Measurements from ENCODE around the gene TCTN3.
"Not testable (repeated sequence)": the region's sequence is repeated elsewhere in the genome, so short reads cannot be mapped to it uniquely, and the experiment has no call there.

TCTN3 gene

GRCh38 chr10:95637911-95638310 is 55.8 kb downstream of the TCTN3 start:
- no peak overlapping the region for H3K9ac ChIP-seq
- H2AFZ ChIP-seq = no peak overlapping the region
- no peak for TF ChIP-seq CTCF (IDR thresholded peaks at IDR 0.05)
- H3K4me2 ChIP-seq (ENCODE audit: low read length) = no peak overlapping the region
- H3K27ac ChIP-seq = no peak overlapping the region
- H3K9me3 ChIP-seq (ENCODE audit: control insufficient read depth, low read length) = no peaks in the 10 kb centered on the region
- H3K27me3 ChIP-seq (ENCODE audit: control insufficient read depth, insufficient read depth, low read length) = no peaks in the 10 kb centered on the region
- H3K4me3 ChIP-seq (ENCODE audit: low read depth, low read length) = no peak overlapping the region
- H3K79me2 ChIP-seq = no peaks in the 10 kb centered on the region
- no peaks in the 10 kb centered on the region for H3K4me1 ChIP-seq
- H3K36me3 ChIP-seq (ENCODE audit: control insufficient read depth, insufficient read depth, low read length) = no peaks in the 10 kb centered on the region

- no peak overlapping the region for H3K4me2 ChIP-seq (ENCODE audit: low read length)
- H3K79me2 ChIP-seq = no peaks in the 10 kb centered on the region
- H2AFZ ChIP-seq = no peak overlapping the region
- no peak overlapping the region for H3K27ac ChIP-seq
- H3K36me3 ChIP-seq (ENCODE audit: control insufficient read depth, insufficient read depth, low read length) = no peaks in the 10 kb centered on the region
- no peaks in the 10 kb centered on the region for H3K4me1 ChIP-seq
- no peaks in the 10 kb centered on the region for H3K9me3 ChIP-seq (ENCODE audit: control insufficient read depth, low read length)
- no peak for TF ChIP-seq CTCF (IDR thresholded peaks at IDR 0.05)
- H3K27me3 ChIP-seq (ENCODE audit: control insufficient read depth, insufficient read depth, low read length) = no peaks in the 10 kb centered on the region
- no peak overlapping the region for H3K9ac ChIP-seq
- H3K4me3 ChIP-seq (ENCODE audit: low read depth, low read length) = no peak overlapping the region
Measured at GRCh38 chr10:95637140-95637539, 56.6 kb downstream of the TCTN3 start.

- Histone ChIP-seq H3K79me2 (no peaks in the 10 kb centered on the region), H3K4me1 (no peaks in the 10 kb centered on the region), H3K4me3 (ENCODE audit: low read depth, low read length) (no peak overlapping the region), H3K27me3 (ENCODE audit: control insufficient read depth, insufficient read depth, low read length) (no peaks in the 10 kb centered on the region), H3K36me3 (ENCODE audit: control insufficient read depth, insufficient read depth, low read length) (no peaks in the 10 kb centered on the region), H3K4me2 (ENCODE audit: low read length) (no peak overlapping the region), H3K9ac (no peak overlapping the region), H3K27ac (no peak overlapping the region), H3K9me3 (ENCODE audit: control insufficient read depth, low read length) (no peaks in the 10 kb centered on the region), H2AFZ (no peak overlapping the region)
- no peak for TF ChIP-seq CTCF (IDR thresholded peaks at IDR 0.05)
Measured at GRCh38 chr10:95635319-95635733, 58.4 kb downstream of the TCTN3 start.

GRCh38 chr10:95628786-95629185 is 64.9 kb downstream of the TCTN3 start:
- H3K79me2 ChIP-seq = no peaks in the 10 kb centered on the region
- H3K9ac ChIP-seq = no peak overlapping the region
- TF ChIP-seq CTCF (IDR thresholded peaks at IDR 0.05) = no peak
- H3K4me1 ChIP-seq = peaks cover 2% of the 10 kb centered on the region
- no peak overlapping the region for H3K4me3 ChIP-seq (ENCODE audit: low read depth, low read length)
- H3K9me3 ChIP-seq (ENCODE audit: control insufficient read depth, low read length) = no peaks in the 10 kb centered on the region
- H3K27ac ChIP-seq = no peak overlapping the region
- no peaks in the 10 kb centered on the region for H3K36me3 ChIP-seq (ENCODE audit: control insufficient read depth, insufficient read depth, low read length)
- H3K27me3 ChIP-seq (ENCODE audit: control insufficient read depth, insufficient read depth, low read length) = no peaks in the 10 kb centered on the region
- H3K4me2 ChIP-seq (ENCODE audit: low read length) = no peak overlapping the region
- no peak overlapping the region for H2AFZ ChIP-seq

GRCh38 chr10:95626500-95626899 is 67.2 kb downstream of the TCTN3 start:
- Histone ChIP-seq H3K79me2 (no peaks in the 10 kb centered on the region), H2AFZ (no peak overlapping the region), H3K4me3 (ENCODE audit: low read depth, low read length) (no peak overlapping the region), H3K9ac (no peak overlapping the region), H3K9me3 (ENCODE audit: control insufficient read depth, low read length) (no peaks in the 10 kb centered on the region), H3K27me3 (ENCODE audit: control insufficient read depth, insufficient read depth, low read length) (no peaks in the 10 kb centered on the region), H3K4me2 (ENCODE audit: low read length) (no peak overlapping the region), H3K27ac (no peak overlapping the region), H3K4me1 (peaks cover 2% of the 10 kb centered on the region), H3K36me3 (ENCODE audit: control insufficient read depth, insufficient read depth, low read length) (no peaks in the 10 kb centered on the region)
- TF ChIP-seq CTCF (IDR thresholded peaks at IDR 0.05) = no peak

GRCh38 chr10:95620415-95620814 is 73.3 kb downstream of the TCTN3 start:
- not testable (repeated sequence) for H3K9me3 ChIP-seq (ENCODE audit: control insufficient read depth, low read length); H3K4me1 ChIP-seq; H3K36me3 ChIP-seq (ENCODE audit: control insufficient read depth, insufficient read depth, low read length)

More at GRCh38 chr10:95620415-95620814, 73.3 kb downstream of the TCTN3 start:
- not testable (repeated sequence) for H3K4me2 ChIP-seq (ENCODE audit: low read length); H3K27ac ChIP-seq; H3K79me2 ChIP-seq; H3K9ac ChIP-seq; H3K27me3 ChIP-seq (ENCODE audit: control insufficient read depth, insufficient read depth, low read length); H2AFZ ChIP-seq; H3K4me3 ChIP-seq (ENCODE audit: low read depth, low read length)

All from parathyroid adenoma (tissue), 2 donors.